GM12873 (cell line): ENCODE data around the gene SETD2.

Experiments used
- TF ChIP-seq, protein P1 (sequence below): IDR thresholded peaks from 2 replicates; pipeline ENCODE4 v1.5.1; 2012; ENCODE audit warnings: low read depth, mild to moderate bottlenecking, moderate library complexity, low read length, control low read depth; ENCODE audit not compliant: insufficient read depth; ENCODE audit errors: missing control alignments

Gene SETD2

DNA sequence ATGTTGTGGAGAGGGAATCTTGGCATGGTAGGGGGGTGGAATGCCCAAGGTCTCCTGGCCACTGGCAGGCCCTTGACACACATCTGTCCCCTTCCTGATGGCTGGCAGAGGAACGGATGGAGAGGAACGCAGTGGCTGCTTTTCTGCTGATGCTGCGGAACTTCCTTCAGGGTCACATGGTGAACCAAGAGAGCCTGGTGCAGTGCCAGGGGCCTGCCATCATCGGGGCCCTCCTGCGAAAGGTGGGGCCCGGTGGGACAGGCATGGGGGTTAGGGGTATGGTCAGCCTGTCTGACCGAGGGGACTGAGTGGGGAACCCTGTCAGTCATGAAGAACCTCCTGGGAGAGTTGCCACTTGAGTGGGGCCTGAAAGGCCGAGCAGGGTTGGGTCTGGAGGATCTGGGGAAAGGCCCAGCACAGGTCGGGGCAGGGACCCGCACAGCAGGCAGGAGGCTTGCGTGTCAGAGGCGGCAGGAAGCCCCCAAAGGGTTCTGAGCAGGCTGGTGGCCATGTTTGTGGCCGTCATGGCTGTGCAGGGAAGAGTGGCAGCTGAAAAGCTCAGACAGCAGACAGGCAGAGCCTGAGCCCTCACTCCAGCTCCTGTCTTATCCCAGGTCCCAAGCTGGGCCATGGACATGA, 166.3 kb downstream of the SETD2 start:
- TF ChIP-seq, protein P1, sequence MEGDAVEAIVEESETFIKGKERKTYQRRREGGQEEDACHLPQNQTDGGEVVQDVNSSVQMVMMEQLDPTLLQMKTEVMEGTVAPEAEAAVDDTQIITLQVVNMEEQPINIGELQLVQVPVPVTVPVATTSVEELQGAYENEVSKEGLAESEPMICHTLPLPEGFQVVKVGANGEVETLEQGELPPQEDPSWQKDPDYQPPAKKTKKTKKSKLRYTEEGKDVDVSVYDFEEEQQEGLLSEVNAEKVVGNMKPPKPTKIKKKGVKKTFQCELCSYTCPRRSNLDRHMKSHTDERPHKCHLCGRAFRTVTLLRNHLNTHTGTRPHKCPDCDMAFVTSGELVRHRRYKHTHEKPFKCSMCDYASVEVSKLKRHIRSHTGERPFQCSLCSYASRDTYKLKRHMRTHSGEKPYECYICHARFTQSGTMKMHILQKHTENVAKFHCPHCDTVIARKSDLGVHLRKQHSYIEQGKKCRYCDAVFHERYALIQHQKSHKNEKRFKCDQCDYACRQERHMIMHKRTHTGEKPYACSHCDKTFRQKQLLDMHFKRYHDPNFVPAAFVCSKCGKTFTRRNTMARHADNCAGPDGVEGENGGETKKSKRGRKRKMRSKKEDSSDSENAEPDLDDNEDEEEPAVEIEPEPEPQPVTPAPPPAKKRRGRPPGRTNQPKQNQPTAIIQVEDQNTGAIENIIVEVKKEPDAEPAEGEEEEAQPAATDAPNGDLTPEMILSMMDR: no peak

DNA sequence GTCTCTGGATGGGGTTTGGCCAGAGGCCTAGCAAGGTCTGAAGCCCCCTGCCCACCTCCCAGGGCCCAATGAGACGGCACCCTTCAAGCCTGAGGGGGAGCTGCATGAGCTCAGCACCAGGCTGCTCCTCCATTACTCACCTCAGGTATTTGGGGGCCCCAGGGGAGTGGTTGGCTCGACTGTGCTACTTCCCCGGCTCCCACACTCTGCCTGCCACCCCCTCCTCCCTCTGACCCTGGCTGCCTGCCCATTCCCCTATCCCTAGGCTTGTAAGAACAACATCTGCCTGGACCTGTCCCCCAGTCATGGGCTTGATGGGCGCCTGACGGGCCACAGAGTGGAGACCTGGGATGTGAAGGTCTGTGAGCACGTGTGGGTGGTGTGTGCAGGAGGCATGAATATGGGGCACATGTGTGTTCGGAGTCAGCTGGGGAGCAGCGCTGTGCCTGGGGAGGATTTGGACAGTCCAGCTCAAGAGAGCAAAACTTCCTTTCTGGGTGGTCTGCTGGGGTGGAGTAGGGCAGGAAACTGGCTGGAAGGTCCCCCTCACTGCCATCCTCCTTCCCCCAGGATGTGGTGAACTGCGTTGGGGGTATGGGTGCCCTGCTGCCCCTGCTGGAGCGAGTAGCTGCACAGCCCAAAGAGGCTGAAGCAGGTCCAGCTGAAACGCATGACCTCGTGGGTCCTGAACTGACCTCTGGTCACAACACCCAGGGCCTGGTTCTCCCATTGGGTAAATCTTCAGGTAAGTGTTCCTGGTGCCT, 167.0 kb downstream of the SETD2 start:
- TF ChIP-seq, protein P1: no peak

DNA sequence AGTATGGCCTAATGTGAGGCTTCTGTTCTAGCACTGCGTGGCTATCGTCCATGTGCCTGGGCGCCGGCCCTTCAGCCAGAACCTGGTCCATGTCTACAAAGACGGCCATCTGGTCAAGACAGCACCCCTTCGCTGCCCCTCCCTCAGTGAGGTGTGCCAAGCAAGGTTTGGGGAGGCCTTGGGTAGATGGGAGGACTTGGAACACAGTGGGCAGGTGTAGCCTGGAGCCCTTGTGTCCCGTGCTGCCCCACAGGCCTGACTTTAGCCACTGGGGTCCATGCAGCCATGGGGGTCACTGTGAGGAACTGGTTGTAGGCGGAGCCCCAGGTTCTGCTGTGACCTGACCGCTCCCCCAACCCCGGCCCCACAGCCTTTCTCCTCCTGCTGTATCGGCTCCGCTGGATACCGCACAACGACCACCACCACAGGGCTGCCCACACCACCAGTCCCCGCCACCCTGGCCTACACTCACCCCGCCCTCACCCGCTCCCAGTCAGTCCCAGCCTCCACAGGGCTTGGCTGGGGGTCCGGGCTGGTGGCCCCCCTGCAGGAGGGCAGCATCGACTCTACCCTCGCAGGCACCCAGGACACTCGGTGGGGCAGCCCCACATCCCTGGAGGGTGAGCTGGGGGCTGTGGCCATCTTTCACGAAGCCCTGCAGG, 167.9 kb downstream of the SETD2 start:
- TF ChIP-seq, protein P1: no peak

DNA sequence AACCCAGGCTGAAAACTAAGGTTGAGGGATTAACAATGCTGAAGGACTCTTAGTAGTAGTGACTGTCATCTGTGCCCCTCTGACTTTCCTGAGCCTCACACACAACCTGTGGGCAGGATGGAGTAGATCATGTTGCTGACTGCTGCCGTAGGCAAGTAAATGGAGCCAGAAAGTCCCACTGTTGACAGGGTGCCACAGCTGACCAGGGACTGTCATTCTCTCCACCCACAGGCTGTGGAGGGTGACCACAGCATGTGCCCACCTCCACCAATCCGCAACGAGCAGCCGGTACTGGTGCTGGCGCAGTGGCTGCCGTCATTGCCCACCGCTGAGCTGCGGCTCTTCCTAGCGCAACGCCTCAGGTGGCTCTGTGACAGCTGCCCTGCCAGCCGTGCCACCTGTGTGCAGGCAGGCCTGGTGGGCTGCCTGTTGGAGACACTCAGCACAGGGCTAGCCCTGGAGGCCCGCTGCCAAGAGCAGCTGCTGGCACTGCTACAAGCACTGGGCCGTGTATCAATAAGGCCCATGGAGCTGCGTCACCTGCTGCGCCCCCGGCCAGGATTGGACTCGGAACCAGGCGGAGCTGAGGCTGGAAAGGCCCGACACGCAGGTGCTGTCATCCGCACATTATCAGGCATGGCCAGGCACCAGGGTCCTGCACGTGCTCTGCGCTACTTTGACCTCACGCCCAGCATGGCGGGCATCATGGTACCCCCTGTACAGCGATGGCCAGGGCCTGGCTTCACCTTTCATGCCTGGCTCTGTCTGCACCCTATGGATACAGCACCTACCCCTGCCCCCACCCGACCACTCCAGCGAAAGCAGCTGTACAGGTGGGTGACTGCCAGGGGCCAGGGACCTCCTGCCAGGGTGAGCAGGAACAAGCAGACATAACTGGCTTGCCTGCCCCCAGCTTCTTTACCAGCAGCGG, 168.8 kb downstream of the SETD2 start:
- TF ChIP-seq, protein P1: no peak

DNA sequence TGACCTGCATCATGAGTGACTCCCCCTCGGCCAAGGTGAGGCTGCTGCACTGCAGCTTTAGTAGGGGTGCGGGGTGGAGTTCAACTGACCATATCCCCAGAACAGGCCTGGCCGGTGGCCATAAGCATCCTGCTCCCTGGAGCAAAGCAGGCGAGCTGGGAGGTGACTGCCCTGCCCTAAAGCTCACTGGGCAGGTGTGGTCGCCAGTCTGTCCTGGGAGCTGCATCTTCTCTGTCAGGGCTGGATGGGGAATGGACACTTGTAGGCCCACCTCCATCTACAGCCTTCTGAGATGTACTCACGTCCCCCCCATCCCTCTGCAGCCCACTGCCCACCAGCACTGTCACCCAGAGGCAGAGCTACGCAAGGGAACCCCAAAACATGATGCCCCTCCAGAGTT, 169.9 kb downstream of the SETD2 start:
- TF ChIP-seq, protein P1: no peak

DNA sequence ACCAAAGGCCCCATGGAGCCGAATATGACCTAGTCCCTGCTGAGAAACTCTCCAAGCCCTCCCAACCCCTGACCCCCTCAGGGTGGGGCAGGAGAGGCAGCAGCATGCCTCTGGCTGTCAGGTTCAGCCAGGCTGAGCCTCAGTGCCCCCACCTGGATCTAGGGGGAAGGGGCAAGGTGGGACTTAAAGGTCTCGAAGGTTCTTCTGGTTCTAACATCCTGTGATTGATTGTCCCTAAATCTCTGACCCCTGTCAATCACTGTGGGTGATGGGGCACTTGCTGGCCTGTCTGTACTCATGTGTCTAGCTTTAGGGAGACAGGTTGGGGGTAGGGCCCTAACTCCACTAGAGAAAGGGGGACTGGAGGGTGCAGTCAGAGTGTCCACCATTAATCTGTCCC, 170.6 kb downstream of the SETD2 start:
- TF ChIP-seq, protein P1: no peak

DNA sequence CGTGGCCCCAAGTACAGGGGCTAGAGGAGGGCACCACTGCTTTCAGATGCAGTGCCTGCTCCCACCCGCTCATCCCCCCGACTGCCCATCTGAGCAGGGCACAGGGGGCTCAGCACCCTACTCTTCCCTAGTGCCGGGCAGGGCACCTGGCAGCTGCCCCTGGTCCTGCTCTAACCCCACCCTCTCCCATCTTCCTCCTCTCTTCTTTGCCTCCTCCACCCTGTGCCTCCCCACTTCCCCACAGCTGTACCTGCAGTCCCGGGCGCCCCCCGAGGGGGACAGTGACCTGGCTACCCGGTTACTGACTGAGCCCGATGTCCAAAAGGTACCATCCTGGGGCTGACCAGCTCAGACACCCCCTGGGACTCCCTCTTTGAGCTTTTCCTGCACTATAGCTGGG, 171.7 kb downstream of the SETD2 start:
- TF ChIP-seq, protein P1: no peak
